SK-N-SH (cell line): ENCODE data around the gene BCL11A. TPM values are rescaled to one million over a fixed set of nuclear protein-coding genes. Genes with fewer than 3 reads are reported as not detected.
"Not testable (repeated sequence)": the region's sequence is repeated elsewhere in the genome, so short reads cannot be mapped to it uniquely, and the experiment has no call there.

ENCODE experiments used
- CTCF ChIA-PET: fragments of 300-600, 350-600 bp; formaldehyde crosslinking; extraction: SDS; loops from one replicate; lab custom pipeline; 2021; lab: Yijun Ruan, JAX
- POLR2A ChIA-PET: fragments of 350-600 bp; sonication (Branson Sonifier 250); formaldehyde crosslinking; extraction: SDS; loops from one replicate; lab custom pipeline; 2020; ENCODE audit warnings: antibody characterized with exemption, inconsistent platforms; lab: Yijun Ruan, JAX
- DNase-seq: peaks from one replicate; pipeline ENCODE4 v3.0.0; 2012
- H2AFZ ChIP-seq: fragments of 200-600 bp; sonication (generic); 2 replicates; pipeline ENCODE4 v1.8.1; 2016; ENCODE audit warnings: antibody characterized with exemption, mild to moderate bottlenecking, low read depth
- H3F3A ChIP-seq: fragments of 200-600 bp; sonication (generic); replicated peaks from 2 replicates; pipeline ENCODE3; 2016; ENCODE audit warnings: antibody characterized with exemption, mild to moderate bottlenecking; ENCODE audit not compliant: insufficient read depth
- H3K27ac ChIP-seq, 2 experiments: fragments of 200-500 bp in 1 of 2; fragments of 200-600 bp in 1 of 2; sonication (Bioruptor generic) in 1 of 2; sonication (generic), shearing (Covaris generic) in 1 of 2; 2 replicates each; pipeline versions ENCODE4 v1.5.1 to v1.6.1; 2014 to 2016; ENCODE audit warnings: low read depth in 2 of 2, inconsistent platforms in 1 of 2, low read length in 1 of 2, mild to moderate bottlenecking in 1 of 2, mixed read lengths in 1 of 2
- H3K27me3 ChIP-seq: fragments of 200-600 bp; sonication (generic), shearing (Covaris generic); 2 replicates; pipeline ENCODE4 v1.6.1; 2016; ENCODE audit warnings: mixed run types; ENCODE audit not compliant: insufficient read depth
- H3K36me3 ChIP-seq, 2 experiments: fragments of 200-500 bp in 1 of 2; fragments of 200-600 bp in 1 of 2; sonication (Bioruptor generic) in 1 of 2; sonication (generic) in 1 of 2; replicated peaks in 1 of 2; 2 replicates each; pipeline versions ENCODE3 to v1.5.1; 2014 to 2016; ENCODE audit warnings: low read length in 1 of 2, mild to moderate bottlenecking in 1 of 2; ENCODE audit not compliant: insufficient read depth in 2 of 2, control insufficient read depth in 1 of 2
- H3K4me1 ChIP-seq, 2 experiments: fragments of 200-500 bp in 1 of 2; fragments of 200-600 bp in 1 of 2; sonication (Bioruptor generic) in 1 of 2; sonication (generic), shearing (Covaris generic) in 1 of 2; 2 replicates each; pipeline versions ENCODE4 v1.5.1 to v1.6.1; 2014 to 2016; ENCODE audit warnings: low read depth in 1 of 2, low read length in 1 of 2, mixed run types in 1 of 2; ENCODE audit not compliant: insufficient read depth in 2 of 2, control insufficient read depth in 1 of 2
- H3K4me2 ChIP-seq: fragments of 200-600 bp; sonication (generic), shearing (Covaris generic); 2 replicates; pipeline ENCODE4 v1.6.1; 2017; ENCODE audit warnings: mixed run types
- H3K4me3 ChIP-seq, 2 experiments: fragments of 200-500 bp in 1 of 2; fragments of 200-600 bp in 1 of 2; sonication (Bioruptor generic) in 1 of 2; sonication (generic), shearing (Covaris generic) in 1 of 2; 2 replicates each; pipeline versions ENCODE4 v1.5.1 to v1.8.1; 2014 to 2016; ENCODE audit warnings: low read depth in 2 of 2, inconsistent platforms in 1 of 2, low read length in 1 of 2, mild to moderate bottlenecking in 1 of 2, mixed read lengths in 1 of 2, moderate library complexity in 1 of 2
- H3K79me2 ChIP-seq: fragments of 200-600 bp; sonication (generic); 2 replicates; pipeline ENCODE4 v1.8.1; 2017; ENCODE audit warnings: mild to moderate bottlenecking; ENCODE audit not compliant: insufficient read depth
- H3K9ac ChIP-seq: fragments of 200-600 bp; sonication (generic); 2 replicates; pipeline ENCODE4 v1.6.1; 2017; ENCODE audit warnings: mixed run types
- H3K9me2 ChIP-seq: fragments of 200-600 bp; sonication (generic); 2 replicates; pipeline ENCODE4 v1.6.1; 2017; ENCODE audit warnings: mixed run types
- H3K9me3 ChIP-seq: fragments of 200-600 bp; sonication (generic); 2 replicates; pipeline ENCODE4 v1.6.1; 2017; ENCODE audit warnings: mixed run types, mild to moderate bottlenecking, moderate library complexity
- H4K20me1 ChIP-seq: fragments of 200-600 bp; sonication (generic); 2 replicates; pipeline ENCODE4 v1.6.1; 2017; ENCODE audit warnings: mild to moderate bottlenecking, mixed run types; ENCODE audit not compliant: insufficient read depth
- EZH2phosphoT487 ChIP-seq: fragments of 200-600 bp; sonication (generic); IDR thresholded peaks from 2 replicates; pipeline ENCODE4 v1.6.1; 2017; ENCODE audit warnings: low read depth, mixed run types, mild to moderate bottlenecking, antibody characterized with exemption, moderate library complexity, borderline replicate concordance
- JUND ChIP-seq: IDR thresholded peaks from 2 replicates; pipeline ENCODE4 v1.4.0; 2012
- RAD21 ChIP-seq: IDR thresholded peaks from 2 replicates; pipeline ENCODE4 v1.6.1; 2012; ENCODE audit warnings: mild to moderate bottlenecking, low read length
- TCF12 ChIP-seq: IDR thresholded peaks from 2 replicates; pipeline ENCODE4 v1.4.0; 2012
- TEAD4 ChIP-seq: IDR thresholded peaks from 2 replicates; pipeline ENCODE4 v1.4.0; 2012; ENCODE audit warnings: mild to moderate bottlenecking, borderline replicate concordance; ENCODE audit not compliant: insufficient read depth
- WGBS: methylation state at CpG from one replicate; pipeline ENCODE4 v1.1.6; 2017; ENCODE audit warnings: low lambda C conversion rate; 5-methylcytosine and 5-hydroxymethylcytosine counted together
- polyA plus RNA-seq, 3 experiments: library from polyadenylated mRNA; depleted of rRNA; stranded (reverse); fragments of >200 nt; gene quantifications; 2 replicates each; pipeline ENCODE4 v1.2.3, GENCODE V29; 2012
- TF ChIP-seq, protein P1 (sequence below): IDR thresholded peaks from 2 replicates; pipeline ENCODE4 v1.4.0; 2012; ENCODE audit warnings: low read depth, borderline replicate concordance
- TF ChIP-seq, protein P2 (sequence below): fragments of 200-600 bp; sonication (generic); IDR thresholded peaks from 2 replicates; pipeline ENCODE4 v1.6.1; 2017; ENCODE audit warnings: antibody characterized with exemption, mild to moderate bottlenecking, moderate library complexity
- TF ChIP-seq, protein P3 (sequence below): IDR thresholded peaks from 2 replicates; pipeline ENCODE4; 2012

Gene BCL11A
- polyA plus RNA-seq, 1 of the 3 experiments (the other 2 are of a cell fraction), result 1.9 TPM

DNA sequence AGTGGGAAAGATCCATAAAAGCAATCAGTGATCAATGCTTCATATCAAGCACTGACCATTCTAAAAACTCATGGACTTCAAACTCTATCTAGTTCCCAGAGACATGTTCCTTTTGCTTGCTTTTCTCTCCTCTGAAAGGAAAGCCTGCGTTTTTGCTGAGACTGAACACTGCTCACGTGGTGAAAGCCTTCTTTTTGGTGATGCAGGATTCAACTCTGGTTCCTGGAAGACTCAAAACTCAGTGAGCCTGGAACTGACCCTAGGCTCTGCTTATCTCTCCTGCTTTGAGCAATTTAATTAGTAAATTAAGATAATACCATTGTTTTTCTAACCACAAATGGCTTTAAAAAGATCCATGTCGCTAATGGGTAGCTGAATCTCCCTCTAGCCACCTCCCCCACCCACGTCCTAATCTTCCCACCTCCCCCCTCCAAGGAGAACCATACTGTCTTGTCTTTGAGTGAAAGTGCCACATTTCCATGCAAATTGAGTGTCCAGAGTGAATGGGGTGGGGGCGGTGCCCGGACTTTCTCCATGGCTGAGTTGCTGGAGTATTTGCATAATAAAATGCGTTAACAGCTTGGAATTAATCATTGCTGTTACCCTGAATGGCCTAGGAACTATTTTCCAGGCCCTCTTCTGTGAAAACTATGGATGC is 130.5 kb downstream of the BCL11A start:
- WGBS, result 32% methylated on average over 7 of the region's 7 CpGs
- H3K27me3 ChIP-seq, result no peaks in the 10 kb centered on the region; the same call in 1 of the 2 replicates
- H3K4me2 ChIP-seq, result no peak overlapping the region
- H3K27ac ChIP-seq, result no peak overlapping the region
- TF ChIP-seq TCF12, result no peak
- no peak for TF ChIP-seq EZH2phosphoT487
- TF ChIP-seq, protein P1, sequence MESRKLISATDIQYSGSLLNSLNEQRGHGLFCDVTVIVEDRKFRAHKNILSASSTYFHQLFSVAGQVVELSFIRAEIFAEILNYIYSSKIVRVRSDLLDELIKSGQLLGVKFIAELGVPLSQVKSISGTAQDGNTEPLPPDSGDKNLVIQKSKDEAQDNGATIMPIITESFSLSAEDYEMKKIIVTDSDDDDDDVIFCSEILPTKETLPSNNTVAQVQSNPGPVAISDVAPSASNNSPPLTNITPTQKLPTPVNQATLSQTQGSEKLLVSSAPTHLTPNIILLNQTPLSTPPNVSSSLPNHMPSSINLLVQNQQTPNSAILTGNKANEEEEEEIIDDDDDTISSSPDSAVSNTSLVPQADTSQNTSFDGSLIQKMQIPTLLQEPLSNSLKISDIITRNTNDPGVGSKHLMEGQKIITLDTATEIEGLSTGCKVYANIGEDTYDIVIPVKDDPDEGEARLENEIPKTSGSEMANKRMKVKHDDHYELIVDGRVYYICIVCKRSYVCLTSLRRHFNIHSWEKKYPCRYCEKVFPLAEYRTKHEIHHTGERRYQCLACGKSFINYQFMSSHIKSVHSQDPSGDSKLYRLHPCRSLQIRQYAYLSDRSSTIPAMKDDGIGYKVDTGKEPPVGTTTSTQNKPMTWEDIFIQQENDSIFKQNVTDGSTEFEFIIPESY, result no peak
- TF ChIP-seq JUND, result no peak
- no peak for TF ChIP-seq RAD21
- TF ChIP-seq, protein P2, sequence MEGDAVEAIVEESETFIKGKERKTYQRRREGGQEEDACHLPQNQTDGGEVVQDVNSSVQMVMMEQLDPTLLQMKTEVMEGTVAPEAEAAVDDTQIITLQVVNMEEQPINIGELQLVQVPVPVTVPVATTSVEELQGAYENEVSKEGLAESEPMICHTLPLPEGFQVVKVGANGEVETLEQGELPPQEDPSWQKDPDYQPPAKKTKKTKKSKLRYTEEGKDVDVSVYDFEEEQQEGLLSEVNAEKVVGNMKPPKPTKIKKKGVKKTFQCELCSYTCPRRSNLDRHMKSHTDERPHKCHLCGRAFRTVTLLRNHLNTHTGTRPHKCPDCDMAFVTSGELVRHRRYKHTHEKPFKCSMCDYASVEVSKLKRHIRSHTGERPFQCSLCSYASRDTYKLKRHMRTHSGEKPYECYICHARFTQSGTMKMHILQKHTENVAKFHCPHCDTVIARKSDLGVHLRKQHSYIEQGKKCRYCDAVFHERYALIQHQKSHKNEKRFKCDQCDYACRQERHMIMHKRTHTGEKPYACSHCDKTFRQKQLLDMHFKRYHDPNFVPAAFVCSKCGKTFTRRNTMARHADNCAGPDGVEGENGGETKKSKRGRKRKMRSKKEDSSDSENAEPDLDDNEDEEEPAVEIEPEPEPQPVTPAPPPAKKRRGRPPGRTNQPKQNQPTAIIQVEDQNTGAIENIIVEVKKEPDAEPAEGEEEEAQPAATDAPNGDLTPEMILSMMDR, result no peak
- TF ChIP-seq TEAD4, result no peak
- TF ChIP-seq, protein P3, sequence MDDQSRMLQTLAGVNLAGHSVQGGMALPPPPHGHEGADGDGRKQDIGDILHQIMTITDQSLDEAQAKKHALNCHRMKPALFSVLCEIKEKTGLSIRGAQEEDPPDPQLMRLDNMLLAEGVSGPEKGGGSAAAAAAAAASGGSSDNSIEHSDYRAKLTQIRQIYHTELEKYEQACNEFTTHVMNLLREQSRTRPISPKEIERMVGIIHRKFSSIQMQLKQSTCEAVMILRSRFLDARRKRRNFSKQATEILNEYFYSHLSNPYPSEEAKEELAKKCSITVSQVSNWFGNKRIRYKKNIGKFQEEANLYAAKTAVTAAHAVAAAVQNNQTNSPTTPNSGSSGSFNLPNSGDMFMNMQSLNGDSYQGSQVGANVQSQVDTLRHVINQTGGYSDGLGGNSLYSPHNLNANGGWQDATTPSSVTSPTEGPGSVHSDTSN, result no peak
- H3K79me2 ChIP-seq, result no peaks in the 10 kb centered on the region
- no peaks in the 10 kb centered on the region for H3F3A ChIP-seq
- H2AFZ ChIP-seq, result no peak overlapping the region
- H3K9ac ChIP-seq, result no peak overlapping the region
- peaks cover 0 to 3% of the 10 kb centered on the region in 2 experiments; a peak in 2 of 4 replicates for H3K4me1 ChIP-seq
- no peaks in the 10 kb centered on the region for H4K20me1 ChIP-seq
- no peaks in the 10 kb centered on the region for H3K36me3 ChIP-seq
- H3K9me2 ChIP-seq, result no peaks in the 10 kb centered on the region
- peak; percentile 23 for DNase-seq
- ChIA-PET CTCF (no interaction called here), POLR2A (no interaction called here)
- H3K4me3 ChIP-seq, result no peak overlapping the region
- no peaks in the 10 kb centered on the region for H3K9me3 ChIP-seq

DNA sequence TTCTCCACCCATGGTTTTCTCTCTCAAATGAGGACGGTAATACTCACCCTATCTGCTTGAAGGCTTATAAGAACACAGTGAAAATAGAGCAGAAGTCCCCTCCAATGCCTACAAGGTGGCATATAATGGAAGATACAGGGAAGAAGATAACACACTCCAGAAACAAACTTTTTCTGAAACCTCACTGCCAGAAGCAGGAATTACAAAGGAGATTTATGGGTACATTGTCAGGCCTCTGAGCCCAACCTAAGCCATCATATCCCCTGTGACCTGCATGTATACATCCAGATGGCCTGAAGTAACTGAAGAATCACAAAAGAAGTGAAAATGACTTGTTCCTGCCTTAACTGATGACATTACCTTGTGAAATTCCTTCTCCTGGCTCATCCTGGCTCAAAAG is 136.2 kb downstream of the BCL11A start:
- H2AFZ ChIP-seq, DNase-seq, H3K4me3 ChIP-seq, H3K36me3 ChIP-seq, H3K27ac ChIP-seq, H3K27me3 ChIP-seq, H3K79me2 ChIP-seq, H4K20me1 ChIP-seq, POLR2A ChIA-PET, CTCF ChIA-PET, H3K9me3 ChIP-seq, H3K4me2 ChIP-seq, H3K9ac ChIP-seq, H3F3A ChIP-seq, H3K4me1 ChIP-seq, H3K9me2 ChIP-seq: not testable (repeated sequence)
- 31% methylated on average over 1 of the region's 1 CpG for WGBS
